Breast epithelium (tissue), 4 donors: ENCODE data around the gene MTURN. TPM values are rescaled to one million over a fixed set of nuclear protein-coding genes. Genes with fewer than 3 reads are reported as not detected.

Source experiments
- DNase-seq, 2 donors: peaks; one replicate each; pipeline ENCODE4 v3.0.0-alpha.2; 2019; ENCODE audit warnings: low spot score in 2 of 2
- H3K27ac ChIP-seq, 2 donors: fragments of 200-600 bp; sonication (generic) in 1 of 2; one replicate each; pipeline ENCODE4 v1.5.1; 2016 to 2019; ENCODE audit warnings: mild to moderate bottlenecking in 1 of 2
- H3K27me3 ChIP-seq, 2 donors: fragments of 200-600 bp; sonication (generic) in 1 of 2; one replicate each; pipeline versions ENCODE4 v1.5.1 to v1.6.0; 2017 to 2019; ENCODE audit warnings: control low read depth in 1 of 2, mild to moderate bottlenecking in 1 of 2
- H3K36me3 ChIP-seq: fragments of 200-600 bp; one replicate; pipeline ENCODE4 v1.5.1; 2019
- H3K4me1 ChIP-seq, 2 donors: fragments of 200-600 bp; sonication (generic); one replicate each; pipeline ENCODE4 v1.5.1; 2016 to 2019; ENCODE audit warnings: control low read depth in 1 of 2
- H3K4me3 ChIP-seq, 3 donors: fragments of 200-600 bp; sonication (generic); 1 replicate in 2 of 3; 2 replicates in 1 of 3; pipeline ENCODE4 v1.5.1; 2016 to 2019; ENCODE audit warnings: mild to moderate bottlenecking in 3 of 3, moderate library complexity in 2 of 3
- H3K9me3 ChIP-seq, 2 donors: fragments of 200-600 bp; sonication (generic) in 1 of 2; one replicate each; pipeline ENCODE4 v1.5.1; 2016 to 2019; ENCODE audit warnings: control low read depth in 1 of 2
- POLR2A ChIP-seq: fragments of 450-650 bp; IDR thresholded peaks from one replicate; pipeline ENCODE4 v1.6.1; 2016; ENCODE audit warnings: antibody characterized with exemption, mild to moderate bottlenecking, moderate library complexity
- POLR2AphosphoS5 ChIP-seq, 3 donors: sonication (generic); formaldehyde crosslinking; IDR thresholded peaks; one replicate each; pipeline ENCODE4 v1.6.1; 2017; ENCODE audit warnings: antibody characterized with exemption in 3 of 3
- intact Hi-C: fragments of 100-400 bp; cut with DNase I; formaldehyde crosslinking; loops from one replicate; pipeline ENCODE4 v1.15.1; 2023; ENCODE audit warnings: low total_unique reads
- total RNA-seq, 3 donors: library from RNA; depleted of rRNA; stranded (reverse); fragments of >200 nt; gene quantifications; one replicate each; pipeline ENCODE4 v1.1.0, GENCODE V29; 2016
- TF ChIP-seq, protein P1 (sequence below), 3 donors: fragments of 450-650 bp; IDR thresholded peaks; one replicate each; pipeline ENCODE4 v1.5.1; 2016 to 2017; ENCODE audit warnings: antibody characterized with exemption in 3 of 3, mild to moderate bottlenecking in 3 of 3, moderate library complexity in 3 of 3

Gene MTURN
- total RNA-seq, 3 donors from 2014 or later, result 56.0 to 199 (median 62.5) TPM

DNA sequence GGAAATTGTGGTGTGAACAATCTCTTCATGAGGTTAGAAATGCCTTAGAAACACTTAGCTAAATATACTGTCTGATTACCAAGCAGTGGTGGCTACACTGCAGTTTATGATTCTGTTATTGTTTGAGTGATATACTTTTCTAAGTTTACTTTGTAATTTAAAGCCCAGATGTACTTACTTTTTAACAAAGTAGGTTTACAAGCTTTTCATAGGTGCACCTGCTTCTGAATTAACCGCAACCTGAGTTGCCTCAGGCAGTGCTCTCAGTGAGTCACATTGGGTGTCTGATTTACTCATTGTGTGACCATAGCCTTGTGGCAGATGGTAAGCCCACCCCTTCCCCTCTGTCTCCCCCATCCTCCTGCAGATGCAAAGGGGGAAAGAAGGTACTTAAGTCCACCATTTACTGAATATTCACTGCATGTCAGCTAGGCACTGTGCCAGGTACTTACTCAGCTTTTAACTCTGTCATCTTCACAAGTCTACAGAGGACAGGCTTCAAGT, 9.0 kb downstream of the MTURN start:
- peak overlapping the region; percentile 33 to 61 for H3K27ac ChIP-seq
- intact Hi-C loops, result loop anchor here (5.0 kb wide), 1 partner anchor 176 kb away; no protein-coding TSS in a partner anchor

DNA sequence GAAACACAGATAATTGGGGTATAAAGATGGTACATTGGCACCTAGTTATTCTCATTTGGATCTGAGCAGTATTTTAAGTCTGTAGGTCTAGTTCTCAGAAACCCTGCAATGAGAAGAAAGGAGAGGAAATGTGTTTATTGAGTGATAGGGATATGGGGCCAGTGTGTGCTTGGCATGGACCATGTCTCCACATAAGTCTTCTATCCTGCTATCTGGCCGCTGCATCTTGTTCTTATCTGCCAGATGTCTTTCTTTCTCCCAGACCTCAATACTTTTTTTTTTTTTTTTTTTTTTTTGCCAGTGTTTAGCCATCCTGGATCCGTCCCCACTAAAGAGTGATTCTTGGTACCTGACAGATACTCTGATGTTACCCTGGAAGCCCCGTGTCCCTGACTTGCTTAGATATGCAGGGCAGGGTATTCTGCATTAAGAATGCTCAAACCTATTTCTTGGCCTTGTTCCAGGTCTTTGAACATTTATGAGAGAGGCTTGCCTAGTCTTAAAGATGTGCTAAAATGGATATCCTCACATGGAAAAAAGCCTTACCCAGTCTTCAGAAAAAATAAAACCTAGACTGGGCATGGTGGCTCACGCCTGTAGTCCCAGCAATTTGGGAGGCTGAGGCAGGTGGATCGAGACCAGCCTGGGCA, 10.0 kb downstream of the MTURN start:
- H3K4me1 ChIP-seq, result peaks cover 0 to 12% of the 10 kb centered on the region in 2 donors
- no peak overlapping the region for H3K4me3 ChIP-seq
- no peak overlapping the region for H3K27ac ChIP-seq
- DNase-seq, result no peak
- H3K9me3 ChIP-seq, result no peaks in the 10 kb centered on the region
- H3K36me3 ChIP-seq, result no peaks in the 10 kb centered on the region
- TF ChIP-seq, protein P1, sequence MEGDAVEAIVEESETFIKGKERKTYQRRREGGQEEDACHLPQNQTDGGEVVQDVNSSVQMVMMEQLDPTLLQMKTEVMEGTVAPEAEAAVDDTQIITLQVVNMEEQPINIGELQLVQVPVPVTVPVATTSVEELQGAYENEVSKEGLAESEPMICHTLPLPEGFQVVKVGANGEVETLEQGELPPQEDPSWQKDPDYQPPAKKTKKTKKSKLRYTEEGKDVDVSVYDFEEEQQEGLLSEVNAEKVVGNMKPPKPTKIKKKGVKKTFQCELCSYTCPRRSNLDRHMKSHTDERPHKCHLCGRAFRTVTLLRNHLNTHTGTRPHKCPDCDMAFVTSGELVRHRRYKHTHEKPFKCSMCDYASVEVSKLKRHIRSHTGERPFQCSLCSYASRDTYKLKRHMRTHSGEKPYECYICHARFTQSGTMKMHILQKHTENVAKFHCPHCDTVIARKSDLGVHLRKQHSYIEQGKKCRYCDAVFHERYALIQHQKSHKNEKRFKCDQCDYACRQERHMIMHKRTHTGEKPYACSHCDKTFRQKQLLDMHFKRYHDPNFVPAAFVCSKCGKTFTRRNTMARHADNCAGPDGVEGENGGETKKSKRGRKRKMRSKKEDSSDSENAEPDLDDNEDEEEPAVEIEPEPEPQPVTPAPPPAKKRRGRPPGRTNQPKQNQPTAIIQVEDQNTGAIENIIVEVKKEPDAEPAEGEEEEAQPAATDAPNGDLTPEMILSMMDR (IDR thresholded peaks at IDR 0.05), result no peak
- no peak for TF ChIP-seq POLR2AphosphoS5 (IDR thresholded peaks at IDR 0.05)
- TF ChIP-seq POLR2A, result no peak
- intact Hi-C loops, result loop anchor here (5.0 kb wide), 1 partner anchor 177 kb away; no protein-coding TSS in a partner anchor
- H3K27me3 ChIP-seq, result no peaks in the 10 kb centered on the region

More for the DNA sequence above, 9.0 kb downstream of the MTURN start:
- no peaks in the 10 kb centered on the region for H3K36me3 ChIP-seq
- no peak overlapping the region for H3K4me3 ChIP-seq
- peak; percentile 48 to 64 for DNase-seq
- H3K9me3 ChIP-seq, result no peaks in the 10 kb centered on the region
- no peak for TF ChIP-seq POLR2A
- TF ChIP-seq, protein P1 (IDR thresholded peaks at IDR 0.05), result no peak
- TF ChIP-seq POLR2AphosphoS5 (IDR thresholded peaks at IDR 0.05), result no peak
- no peaks in the 10 kb centered on the region for H3K27me3 ChIP-seq
- peaks cover 0 to 12% of the 10 kb centered on the region in 2 donors for H3K4me1 ChIP-seq

DNA sequence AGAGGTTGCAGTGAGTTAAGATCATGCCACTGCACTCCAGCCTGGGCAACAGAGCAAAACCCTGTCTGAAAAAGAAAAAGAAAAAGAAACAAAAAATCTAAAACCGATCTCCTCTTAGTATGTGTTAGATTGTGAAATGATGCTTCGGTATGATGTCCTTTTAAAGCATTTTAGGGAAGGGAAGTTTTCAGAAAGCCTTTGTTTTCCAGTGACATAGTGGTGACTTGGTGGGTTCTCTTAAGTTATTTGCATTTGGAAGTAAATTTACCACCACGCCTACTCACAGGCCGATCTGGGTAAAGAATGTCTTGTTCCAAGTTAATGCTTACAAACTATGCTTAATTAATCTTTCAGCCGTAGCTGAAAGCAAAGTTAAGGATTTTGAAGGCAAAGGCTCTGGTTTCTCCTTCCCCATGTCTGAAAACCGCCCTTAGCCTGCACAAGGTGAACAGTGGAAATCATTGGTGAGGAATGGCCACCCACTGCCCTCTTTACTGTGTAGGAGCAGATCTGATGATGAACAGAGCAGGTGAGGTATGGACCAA, 10.7 kb downstream of the MTURN start:
- Histone ChIP-seq H3K36me3 (no peaks in the 10 kb centered on the region), H3K27me3 (no peaks in the 10 kb centered on the region), H3K4me1 (peaks cover 0 to 12% of the 10 kb centered on the region in 2 donors), H3K9me3 (no peaks in the 10 kb centered on the region), H3K27ac (no peak overlapping the region), H3K4me3 (no peak overlapping the region)
- TF ChIP-seq, protein P1 (IDR thresholded peaks at IDR 0.05), result no peak
- TF ChIP-seq POLR2A (no peak), POLR2AphosphoS5 (IDR thresholded peaks at IDR 0.05) (no peak)
- intact Hi-C loops, result no loop called here
- DNase-seq, result no peak

DNA sequence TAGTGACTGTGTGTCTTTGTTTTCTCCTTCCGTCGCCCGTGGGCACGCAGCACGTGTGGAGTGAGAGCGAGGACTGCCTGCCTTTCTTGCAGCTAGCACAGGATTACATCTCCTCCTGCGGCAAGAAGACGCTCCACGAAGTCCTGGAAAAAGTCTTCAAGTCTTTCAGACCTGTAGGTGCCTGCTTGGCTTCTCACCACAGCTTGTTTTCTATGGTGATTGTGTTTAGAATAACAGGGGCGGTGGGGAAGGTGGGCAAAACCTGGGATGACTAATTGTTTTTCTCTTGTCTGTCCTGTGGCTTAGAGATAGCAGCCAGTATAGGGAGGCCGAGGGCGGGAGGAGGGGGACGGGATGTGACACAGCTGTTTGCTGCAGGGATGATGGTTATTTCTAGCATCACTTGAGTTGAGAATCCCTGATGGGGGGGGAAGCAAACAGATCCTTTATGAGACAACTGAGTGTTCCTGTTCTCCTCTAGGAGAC, 11.4 kb downstream of the MTURN start:
- Histone ChIP-seq H3K27ac (no peak overlapping the region), H3K4me1 (peaks cover 0 to 12% of the 10 kb centered on the region in 2 donors), H3K9me3 (no peaks in the 10 kb centered on the region), H3K27me3 (no peaks in the 10 kb centered on the region), H3K36me3 (no peaks in the 10 kb centered on the region), H3K4me3 (no peak overlapping the region)
- no peak for DNase-seq
- intact Hi-C loops, result no loop called here
- TF ChIP-seq POLR2A (no peak), POLR2AphosphoS5 (IDR thresholded peaks at IDR 0.05) (no peak)
- TF ChIP-seq, protein P1 (IDR thresholded peaks at IDR 0.05), result no peak

DNA sequence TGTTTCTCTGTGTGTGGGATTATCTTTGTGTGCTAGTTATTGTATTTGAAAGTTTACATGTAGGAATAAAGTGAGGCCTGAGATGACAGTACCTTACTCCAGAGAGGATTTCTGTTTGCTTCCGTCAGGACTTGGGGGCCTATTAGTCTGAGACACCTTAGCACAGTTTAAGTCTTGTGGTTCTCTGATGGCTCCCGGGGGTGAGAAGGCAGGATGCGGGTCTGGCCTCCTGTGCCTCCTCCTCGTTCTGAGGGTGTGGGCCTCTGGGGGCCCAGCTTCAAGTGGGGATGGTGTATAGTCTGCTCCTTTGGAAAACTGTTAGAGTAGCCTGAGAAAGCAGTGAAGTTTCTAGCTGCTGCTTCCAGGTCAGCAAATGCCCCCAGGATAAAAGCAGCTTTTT, 12.4 kb downstream of the MTURN start:
- H3K4me1 ChIP-seq, result peaks cover 0 to 11% of the 10 kb centered on the region in 2 donors
- H3K4me3 ChIP-seq, result no peak overlapping the region
- no peaks in the 10 kb centered on the region for H3K27me3 ChIP-seq
- DNase-seq, result no peak
- no peaks in the 10 kb centered on the region for H3K36me3 ChIP-seq
- intact Hi-C loops, result no loop called here
- TF ChIP-seq POLR2A, result no peak
- TF ChIP-seq, protein P1 (IDR thresholded peaks at IDR 0.05), result no peak
- no peak for TF ChIP-seq POLR2AphosphoS5 (IDR thresholded peaks at IDR 0.05)
- no peak overlapping the region for H3K27ac ChIP-seq
- H3K9me3 ChIP-seq, result no peaks in the 10 kb centered on the region
